ENCODE measurements around the gene VPS11. TPM values are rescaled to one million over a fixed set of nuclear protein-coding genes. Genes with fewer than 3 reads are reported as not detected.
A peak's percentile ranks its signal among the peaks of the same experiment; 100 is the strongest.
"Not testable (repeated sequence)": the region's sequence is repeated elsewhere in the genome, so short reads cannot be mapped to it uniquely, and the experiment has no call there.

VPS11 gene
- total RNA-seq, 2 experiments from 2014 or later, result 30.8 to 31.6 TPM

DNA sequence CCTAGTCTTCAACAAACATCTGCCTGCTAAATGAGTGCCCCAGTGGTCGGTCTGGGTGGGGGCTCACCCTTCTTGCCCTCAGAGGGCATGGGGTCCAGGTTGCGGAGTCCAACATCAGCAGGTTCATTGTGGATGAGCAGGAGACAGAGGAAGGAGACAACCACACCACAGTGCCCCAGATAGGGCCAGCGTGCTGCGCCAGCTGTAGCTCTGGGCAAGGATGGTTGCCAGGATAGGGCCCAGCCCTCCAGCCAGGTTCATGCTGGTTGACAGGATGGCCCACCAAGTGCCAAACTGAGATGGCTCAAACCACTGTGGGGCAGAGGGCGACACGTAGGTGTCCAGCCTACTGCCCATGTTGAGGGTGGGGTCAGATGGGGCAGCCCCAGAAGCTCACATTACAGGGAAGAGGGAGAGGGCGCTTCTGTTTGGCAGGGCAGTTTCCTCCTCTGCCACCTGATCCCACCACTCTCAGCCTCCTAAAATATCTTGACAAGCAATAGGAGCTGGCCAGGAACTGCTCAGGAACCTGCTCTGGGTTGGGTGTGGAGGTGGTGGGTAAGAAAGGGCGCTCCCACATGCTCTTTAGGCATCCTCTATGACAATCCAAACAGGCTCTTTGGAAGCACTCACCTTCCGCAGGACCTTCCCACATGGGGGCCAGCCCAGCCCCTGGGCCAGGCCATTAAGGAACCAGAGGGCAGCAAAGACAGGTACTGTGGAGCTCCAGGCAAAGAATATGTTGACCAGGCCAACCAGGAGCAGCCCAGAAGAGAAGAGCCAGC is 39.9 kb upstream of the VPS11 start:
- Mint-ChIP-seq H3K4me3 (no peak overlapping the region), H3K9me3 (ENCODE audit: insufficient read depth) (no peaks in the 10 kb centered on the region), H3K36me3 (ENCODE audit: low read depth) (peaks cover 37% of the 10 kb centered on the region), H3K4me1 (ENCODE audit: low read depth) (peaks cover 40% of the 10 kb centered on the region), H3K27ac (no peak overlapping the region), H3K27me3 (ENCODE audit: low read depth) (no peaks in the 10 kb centered on the region)
- ChIA-PET POLR2A (interaction anchor here (0.6 to 2.7 kb wide), 4 partner anchors 10 to 141 kb away, joined by 3 to 18 read pairs (median 4); partner anchors contain the start of genes RPS25 and TRAPPC4), CTCF (no interaction called here)
- ATAC-seq, result no peak
- DNase-seq, result no peak

DNA sequence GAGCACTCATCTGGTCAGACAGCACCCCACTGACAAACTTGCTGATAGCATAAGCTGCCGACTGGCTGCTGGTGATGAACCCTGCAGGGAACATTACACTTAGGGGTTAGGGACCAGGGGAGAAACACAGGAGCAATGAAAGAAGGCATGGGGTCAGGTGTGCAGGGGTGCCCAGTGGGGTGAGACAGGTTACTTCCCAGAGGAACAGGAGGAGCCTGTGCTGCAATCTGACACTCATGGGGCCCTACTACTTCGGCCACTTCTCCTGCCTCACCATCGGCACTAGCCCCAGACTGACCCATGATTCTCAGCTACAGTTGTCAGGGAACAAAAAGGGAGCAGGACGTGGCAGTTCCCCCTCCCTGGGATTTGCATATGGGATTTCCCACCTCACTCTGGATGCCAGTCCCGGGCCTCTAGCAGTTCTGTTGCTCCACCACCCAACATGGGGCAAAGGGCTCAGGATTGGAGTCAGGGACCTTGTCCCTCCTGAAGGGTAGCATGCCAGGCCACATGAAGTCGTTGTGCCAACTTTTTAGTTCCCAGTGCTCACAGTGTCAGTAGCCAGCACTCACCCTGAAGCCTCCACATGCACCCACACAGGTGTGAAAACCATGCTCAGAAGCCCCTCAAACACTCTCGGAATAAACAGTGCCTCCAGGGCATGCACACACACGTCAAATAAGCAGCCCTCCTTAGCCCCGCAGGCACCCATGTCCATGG is 39.1 kb upstream of the VPS11 start:
- Mint-ChIP-seq H3K4me1 (ENCODE audit: low read depth) (peaks cover 36% of the 10 kb centered on the region), H3K9me3 (ENCODE audit: insufficient read depth) (no peaks in the 10 kb centered on the region), H3K27ac (peak overlapping the region; percentile 54), H3K4me3 (no peak overlapping the region), H3K36me3 (ENCODE audit: low read depth) (peaks cover 31% of the 10 kb centered on the region), H3K27me3 (ENCODE audit: low read depth) (no peaks in the 10 kb centered on the region)
- DNase-seq (no peak), ATAC-seq (no peak)
- ChIA-PET POLR2A (interaction anchor here (0.6 to 2.7 kb wide), 2 partner anchors 10 to 141 kb away, joined by 4 to 18 read pairs; partner anchors contain the start of genes RPS25 and TRAPPC4), CTCF (interaction anchor here (0.7 kb wide), 1 partner anchor 9 kb away, joined by 3 read pairs; no protein-coding TSS in a partner anchor)

DNA sequence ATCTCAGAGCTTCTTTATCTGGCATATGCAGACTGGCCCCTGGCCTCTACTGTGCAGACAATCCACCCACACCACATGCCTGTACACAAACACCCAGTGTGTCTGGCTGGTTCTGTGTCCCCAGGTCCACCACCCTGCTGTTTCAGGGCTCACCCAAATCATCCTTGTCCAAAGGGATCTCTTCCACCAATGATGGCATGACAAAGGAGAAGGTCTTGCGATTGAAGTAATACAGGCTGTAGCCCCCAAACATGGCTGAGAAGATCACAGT is 38.6 kb upstream of the VPS11 start:
- peaks cover 26% of the 10 kb centered on the region for H3K36me3 Mint-ChIP-seq (ENCODE audit: low read depth)
- peak overlapping the region; percentile 65 for H3K4me3 Mint-ChIP-seq
- peaks cover 32% of the 10 kb centered on the region for H3K4me1 Mint-ChIP-seq (ENCODE audit: low read depth)
- ChIA-PET CTCF (interaction anchor here (0.7 to 3.0 kb wide), 2 partner anchors 9 to 39 kb away, joined by 3 to 12 read pairs; partner anchors contain the start of gene VPS11), POLR2A (interaction anchor here (2.9 to 3.2 kb wide), 2 partner anchors 10 to 13 kb away, joined by 9 to 34 read pairs; partner anchors contain the start of genes RPS25 and TRAPPC4)
- H3K27me3 Mint-ChIP-seq (ENCODE audit: low read depth), result no peaks in the 10 kb centered on the region
- H3K27ac Mint-ChIP-seq, result peak overlapping the region; percentile 54
- no peak for ATAC-seq
- H3K9me3 Mint-ChIP-seq (ENCODE audit: insufficient read depth), result no peaks in the 10 kb centered on the region
- no peak for DNase-seq

DNA sequence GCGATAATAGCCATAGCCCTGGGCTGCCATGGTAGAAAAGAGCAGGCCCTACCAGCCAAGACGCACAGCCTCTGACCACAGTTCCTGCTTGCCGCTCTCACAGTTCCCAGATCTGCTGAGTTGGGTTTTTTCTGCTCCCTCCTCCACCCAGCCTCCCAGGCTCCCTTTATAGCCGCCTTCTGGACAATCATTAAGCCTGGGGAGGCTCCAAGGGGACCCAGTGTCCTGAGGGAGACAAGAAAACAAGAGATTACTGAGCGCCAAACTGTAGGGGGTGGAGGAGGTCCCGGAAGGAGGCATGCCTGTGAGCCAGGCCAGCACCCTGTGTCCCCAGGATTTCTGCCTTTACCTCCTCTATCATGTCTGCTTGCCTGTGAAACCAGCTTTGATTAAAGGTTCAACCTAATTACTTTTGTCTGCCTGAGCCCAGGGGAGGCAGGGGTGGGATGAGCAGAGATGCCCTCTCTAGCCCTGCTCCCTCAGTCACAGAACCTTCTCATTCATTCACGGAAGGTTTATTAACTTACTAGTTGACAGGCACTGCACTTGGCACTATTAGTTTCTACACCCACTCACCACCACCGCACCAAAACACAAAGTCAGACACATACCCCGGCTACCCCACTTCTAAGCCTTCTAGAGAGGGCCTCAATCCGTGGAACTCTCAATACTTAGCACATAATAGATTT is 38.1 kb upstream of the VPS11 start:
- peak; percentile 1 for ATAC-seq
- Mint-ChIP-seq H3K27ac (peak overlapping the region; percentile 54), H3K36me3 (ENCODE audit: low read depth) (peaks cover 21% of the 10 kb centered on the region), H3K4me3 (peak overlapping the region; percentile 65), H3K4me1 (ENCODE audit: low read depth) (peaks cover 27% of the 10 kb centered on the region), H3K27me3 (ENCODE audit: low read depth) (no peaks in the 10 kb centered on the region), H3K9me3 (ENCODE audit: insufficient read depth) (no peaks in the 10 kb centered on the region)
- CTCF ChIA-PET, result interaction anchor here (0.5 to 3.0 kb wide), 5 partner anchors 11 to 62 kb away, joined by 3 to 12 read pairs (median 6); partner anchors contain the start of genes CENATAC, RPS25, TRAPPC4 and VPS11
- no peak for DNase-seq
- POLR2A ChIA-PET, result interaction anchor here (0.5 to 3.2 kb wide), 6 partner anchors 10 to 65 kb away, joined by 3 to 34 read pairs (median 7); partner anchors contain the start of genes CENATAC, RPS25, TRAPPC4 and VPS11

DNA sequence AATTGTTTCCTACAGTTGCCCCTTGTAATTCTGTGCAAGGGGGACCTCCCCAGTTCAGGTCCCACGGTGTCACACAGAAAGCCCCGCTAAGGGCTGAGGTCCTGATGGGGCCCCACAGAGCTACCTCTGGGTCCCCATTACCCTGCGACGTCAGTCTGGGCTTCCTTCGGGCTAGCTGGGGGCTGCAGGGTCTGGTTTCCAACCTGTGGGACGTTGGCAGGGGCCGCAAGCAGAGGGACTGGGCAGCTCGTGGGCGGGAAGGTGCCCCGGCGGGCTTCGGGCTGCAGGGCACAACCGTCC is 37.6 kb upstream of the VPS11 start:
- no peaks in the 10 kb centered on the region for H3K27me3 Mint-ChIP-seq (ENCODE audit: low read depth)
- H3K9me3 Mint-ChIP-seq (ENCODE audit: insufficient read depth), result no peaks in the 10 kb centered on the region
- peaks cover 24% of the 10 kb centered on the region for H3K4me1 Mint-ChIP-seq (ENCODE audit: low read depth)
- POLR2A ChIA-PET, result interaction anchor here (0.5 to 3.2 kb wide), 6 partner anchors 11 to 65 kb away, joined by 3 to 34 read pairs (median 7); partner anchors contain the start of genes CENATAC, RPS25, TRAPPC4 and VPS11
- peak overlapping the region; percentile 54 for H3K27ac Mint-ChIP-seq
- peak overlapping the region; percentile 65 for H3K4me3 Mint-ChIP-seq
- DNase-seq (peak; percentile 26), ATAC-seq (peak; percentile 5)
- CTCF ChIA-PET, result interaction anchor here (0.5 to 3.0 kb wide), 9 partner anchors 11 to 177 kb away, joined by 3 to 12 read pairs (median 7); partner anchors contain the start of genes CBL, CENATAC, HYOU1 and RPS25
- H3K36me3 Mint-ChIP-seq (ENCODE audit: low read depth), result peaks cover 18% of the 10 kb centered on the region

DNA sequence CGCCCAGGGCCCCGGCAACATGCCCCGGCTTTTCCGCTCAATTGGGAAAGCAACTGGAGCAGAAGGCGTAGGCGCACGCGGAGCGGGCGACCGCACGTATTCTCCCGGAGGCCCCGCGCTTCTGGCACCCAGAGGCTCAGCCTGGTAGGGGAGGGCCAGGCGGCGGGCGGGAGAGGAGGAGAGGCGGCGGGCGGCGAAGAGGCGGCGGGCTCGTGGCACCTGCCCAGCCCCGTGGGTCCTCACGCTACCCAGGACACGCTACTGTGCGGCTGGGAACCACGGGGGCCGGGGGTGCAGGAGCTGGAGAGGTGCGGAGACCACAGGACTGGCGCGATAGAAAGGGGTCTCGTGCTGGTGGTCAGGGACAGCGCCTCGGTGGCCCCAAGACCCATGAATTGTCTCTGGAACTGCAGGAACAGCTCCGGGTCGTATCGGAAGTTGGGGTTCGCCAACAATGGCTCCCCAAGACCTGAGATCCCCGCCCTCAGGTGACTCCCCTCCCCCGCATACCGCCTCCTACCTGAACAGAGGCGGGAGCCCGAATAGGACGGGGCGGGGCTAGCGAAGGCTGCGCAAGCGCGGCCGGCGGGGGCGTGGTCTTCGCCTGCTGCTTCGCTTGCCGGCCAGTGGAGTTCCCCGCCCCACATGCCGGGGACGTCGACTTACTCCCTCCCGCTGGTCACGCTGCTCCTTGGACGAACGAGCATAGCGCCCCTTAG is 37.1 kb upstream of the VPS11 start, which contains the start of gene SLC37A4:
Gene SLC37A4, minus strand, starts transcription at position 549 of the 719 bp plus-strand sequence.
- CTCF ChIA-PET, result interaction anchor here (0.9 to 3.0 kb wide), 10 partner anchors 8 to 176 kb away, joined by 3 to 12 read pairs (median 7); partner anchors contain the start of genes CBL, CENATAC, HYOU1 and RPS25
- Mint-ChIP-seq H3K27ac (peak within 1 kb of the TSS; percentile 88), H3K36me3 (ENCODE audit: low read depth) (peaks cover 13% of the 10 kb centered on the region), H3K9me3 (ENCODE audit: insufficient read depth) (no peaks in the 10 kb centered on the region), H3K27me3 (ENCODE audit: low read depth) (no peaks in the 10 kb centered on the region), H3K4me3 (peak within 1 kb of the TSS; percentile 65), H3K4me1 (ENCODE audit: low read depth) (peaks cover 19% of the 10 kb centered on the region)
- POLR2A ChIA-PET, result interaction anchor here (1.0 to 3.2 kb wide), 5 partner anchors 11 to 64 kb away, joined by 4 to 34 read pairs (median 9); partner anchors contain the start of genes CENATAC, RPS25, TRAPPC4 and VPS11
- DNase-seq (peak; percentile 99), ATAC-seq (peak; percentile 95)

- ChIA-PET POLR2A (interaction anchor here (2.5 to 3.2 kb wide), 3 partner anchors 13 to 34 kb away, joined by 9 to 34 read pairs (median 10); partner anchors contain the start of genes CENATAC, RPS25 and TRAPPC4), CTCF (interaction anchor here (0.7 to 3.0 kb wide), 13 partner anchors 9 to 252 kb away, joined by 3 to 12 read pairs (median 6); partner anchors contain the start of genes CBL, HYOU1, RPS25 and TRAPPC4)
- ATAC-seq (no peak), DNase-seq (no peak)
- Mint-ChIP-seq H3K9me3 (ENCODE audit: insufficient read depth) (no peaks in the 10 kb centered on the region), H3K27me3 (ENCODE audit: low read depth) (no peaks in the 10 kb centered on the region), H3K4me3 (no peak overlapping the region), H3K36me3 (ENCODE audit: low read depth) (peaks cover 9% of the 10 kb centered on the region), H3K27ac (no peak overlapping the region), H3K4me1 (ENCODE audit: low read depth) (peaks cover 19% of the 10 kb centered on the region)
Observed at GRCh38 chr11:119031912-119032280, 35.7 kb upstream of the VPS11 start.

DNA sequence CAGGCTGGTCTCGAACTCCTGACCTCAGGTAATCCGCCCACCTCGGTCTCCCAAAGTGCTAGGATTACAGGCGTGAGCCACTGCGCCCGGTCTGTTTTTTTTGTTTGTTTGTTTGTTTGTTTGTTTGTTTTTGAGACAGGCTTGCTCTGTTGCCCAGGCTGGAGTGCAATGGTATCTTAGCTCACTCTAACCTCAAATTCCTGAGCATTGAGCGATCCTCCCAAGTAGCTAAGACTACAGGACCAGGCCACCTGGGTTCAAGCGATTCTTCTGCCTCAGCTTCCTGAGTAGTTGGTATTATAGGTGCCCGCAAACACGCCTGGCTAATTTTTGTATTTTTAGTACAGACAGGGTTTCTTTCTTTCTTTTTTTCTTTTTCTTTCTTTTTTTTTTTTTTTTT is 34.2 kb upstream of the VPS11 start:
- CTCF ChIA-PET, result interaction anchor here (0.6 to 1.3 kb wide), 5 partner anchors 18 to 34 kb away, joined by 3 read pairs; partner anchors contain the start of gene VPS11
- H3K4me3 Mint-ChIP-seq; DNase-seq; H3K27ac Mint-ChIP-seq; ATAC-seq; H3K9me3 Mint-ChIP-seq (ENCODE audit: insufficient read depth); H3K36me3 Mint-ChIP-seq (ENCODE audit: low read depth); H3K27me3 Mint-ChIP-seq (ENCODE audit: low read depth); POLR2A ChIA-PET: not testable (repeated sequence)
- peaks cover 19% of the 10 kb centered on the region for H3K4me1 Mint-ChIP-seq (ENCODE audit: low read depth)

- CTCF ChIA-PET, result no interaction called here
- POLR2A ChIA-PET, result no interaction called here
- Mint-ChIP-seq H3K4me1 (ENCODE audit: low read depth) (peaks cover 6% of the 10 kb centered on the region), H3K4me3 (no peak overlapping the region), H3K36me3 (ENCODE audit: low read depth) (no peaks in the 10 kb centered on the region), H3K9me3 (ENCODE audit: insufficient read depth) (no peaks in the 10 kb centered on the region), H3K27me3 (ENCODE audit: low read depth) (peaks cover 5% of the 10 kb centered on the region), H3K27ac (no peak overlapping the region)
- DNase-seq, result no peak
- ATAC-seq, result no peak
Observed at GRCh38 chr11:119034813-119035212, 32.8 kb upstream of the VPS11 start.

GRCh38 chr11:119038884-119039283 is 28.7 kb upstream of the VPS11 start:
- no peak for ATAC-seq
- Mint-ChIP-seq H3K4me1 (ENCODE audit: low read depth) (no peaks in the 10 kb centered on the region), H3K9me3 (ENCODE audit: insufficient read depth) (no peaks in the 10 kb centered on the region), H3K4me3 (no peak overlapping the region), H3K27me3 (ENCODE audit: low read depth) (peaks cover 5% of the 10 kb centered on the region), H3K27ac (no peak overlapping the region), H3K36me3 (ENCODE audit: low read depth) (no peaks in the 10 kb centered on the region)
- POLR2A ChIA-PET, result no interaction called here
- CTCF ChIA-PET, result no interaction called here
- DNase-seq, result no peak

GRCh38 chr11:119039471-119039870 is 28.1 kb upstream of the VPS11 start:
- CTCF ChIA-PET; H3K9me3 Mint-ChIP-seq (ENCODE audit: insufficient read depth); POLR2A ChIA-PET; H3K4me3 Mint-ChIP-seq; H3K27me3 Mint-ChIP-seq (ENCODE audit: low read depth); H3K4me1 Mint-ChIP-seq (ENCODE audit: low read depth); DNase-seq; H3K27ac Mint-ChIP-seq; H3K36me3 Mint-ChIP-seq (ENCODE audit: low read depth); ATAC-seq: not testable (repeated sequence)
